HG03280 (cell line): ENCODE data around the gene CPA1.

Source experiments
- ATAC-seq: cut with Tn5 transposase; IDR thresholded peaks from one replicate; pipeline ENCODE4 v1.9.1; 2021; ENCODE audit warnings: mild to moderate bottlenecking, moderate library complexity; ENCODE audit not compliant: unreplicated experiment

The CPA1 gene

DNA sequence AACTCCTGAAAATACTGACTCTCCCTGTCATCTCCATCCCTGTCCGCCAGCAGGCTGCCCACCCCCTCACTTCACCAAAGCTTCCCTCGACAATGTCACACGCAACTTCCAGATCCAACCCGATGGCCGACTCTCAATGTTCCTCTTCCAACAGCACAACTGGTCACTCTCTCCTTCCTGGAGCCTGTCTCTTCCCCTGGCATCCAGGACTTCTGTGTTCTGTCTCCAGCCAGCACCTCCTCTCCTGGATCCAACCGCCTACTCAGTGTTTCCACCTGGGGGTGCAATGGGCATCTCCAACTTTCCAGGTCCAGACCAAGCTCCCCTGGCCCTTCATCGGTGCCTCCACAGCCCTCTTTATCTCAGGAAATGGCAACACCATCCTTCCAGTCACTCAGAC, 27.1 kb upstream of the CPA1 start:
- no peak for ATAC-seq

DNA sequence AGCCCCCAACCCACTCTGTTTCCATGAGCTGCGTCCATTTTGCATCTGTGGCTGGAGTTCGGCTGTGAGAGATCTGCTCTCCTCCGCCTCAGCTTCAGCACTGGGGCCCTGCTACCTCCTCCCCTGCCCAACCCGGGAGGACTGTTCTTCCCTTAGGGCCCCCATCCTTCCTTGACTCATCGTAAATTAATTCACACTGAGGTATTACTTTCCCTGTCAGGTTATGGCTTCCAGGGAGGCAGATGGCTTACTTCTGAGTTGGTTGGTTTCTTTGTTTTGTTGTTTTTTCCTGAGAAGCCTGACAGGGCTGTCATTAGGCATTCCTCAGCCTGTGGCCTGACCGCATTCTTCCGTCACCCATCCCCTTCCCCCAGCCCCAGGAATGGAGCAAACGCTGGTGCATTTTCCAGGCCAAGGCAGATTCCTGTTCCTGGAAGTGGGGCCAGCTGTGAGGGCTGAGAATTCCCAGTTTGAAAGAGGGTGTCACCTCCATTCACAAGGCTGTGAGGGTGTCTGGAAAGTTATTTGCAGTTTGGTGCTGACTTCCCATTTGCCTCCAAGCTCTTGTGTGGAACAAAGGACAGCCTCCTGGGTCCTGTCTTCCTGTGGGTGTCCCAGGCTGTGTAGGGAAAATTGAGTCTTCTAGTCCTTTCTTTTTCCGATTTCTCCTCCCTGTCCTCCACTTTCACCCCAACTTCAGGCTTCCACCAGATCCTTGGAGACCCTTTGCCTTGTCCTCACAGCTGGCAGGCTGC, 24.0 kb upstream of the CPA1 start:
- no peak for ATAC-seq

DNA sequence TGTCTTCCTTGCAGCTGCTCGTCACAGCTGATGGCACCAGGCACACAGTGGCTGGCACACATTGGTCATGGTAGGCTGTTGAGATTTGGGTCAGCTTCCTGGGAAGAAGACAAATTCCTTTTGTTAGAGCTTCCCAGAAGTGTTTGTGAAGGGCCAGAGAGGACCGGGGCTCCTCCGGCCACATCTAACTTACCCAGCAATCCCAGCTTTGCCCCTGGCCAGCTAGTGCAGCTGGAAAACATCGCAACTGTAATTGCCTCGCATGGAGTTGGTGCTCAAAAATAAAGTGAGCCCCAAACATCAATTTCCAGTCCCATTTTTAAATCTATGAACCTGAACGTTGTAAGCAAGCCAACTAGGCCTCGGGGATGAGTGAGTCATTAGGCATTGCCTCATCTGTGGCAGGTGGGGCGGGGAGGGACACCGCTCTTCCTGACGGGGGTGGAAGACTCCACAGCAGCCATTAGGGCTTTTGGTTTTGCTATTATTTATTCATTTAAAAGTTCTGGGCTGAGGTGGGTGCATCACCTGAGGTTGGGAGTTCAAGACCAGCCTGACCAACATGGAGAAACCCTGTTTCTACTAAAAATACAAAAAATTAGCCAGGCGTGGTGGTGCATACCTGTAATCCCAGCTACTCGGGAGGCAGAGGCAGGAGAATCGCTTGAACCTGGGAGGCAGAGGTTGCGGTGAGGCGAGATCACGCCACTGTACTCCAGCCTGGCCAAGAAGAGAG, 23.2 kb upstream of the CPA1 start:
- ATAC-seq: no peak

DNA sequence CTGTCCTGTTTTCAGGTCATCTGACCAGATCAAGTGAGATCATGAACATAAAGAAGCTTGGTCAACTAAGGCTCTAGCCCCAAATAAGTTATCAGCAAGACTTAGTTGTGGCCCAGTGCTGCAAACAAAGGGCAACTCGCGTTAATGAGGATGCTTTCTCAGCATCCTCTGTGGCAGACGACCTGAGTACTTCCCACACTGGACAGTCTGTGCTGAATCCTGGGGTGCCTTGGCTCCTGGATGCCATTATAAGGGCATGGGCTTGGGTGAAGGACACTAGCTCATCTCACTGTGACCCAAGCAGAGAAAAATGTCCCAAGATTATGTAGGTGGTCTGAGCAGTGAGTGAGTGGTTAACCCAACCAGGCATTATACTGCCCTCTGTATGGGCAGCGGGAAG, 21.8 kb upstream of the CPA1 start:
- no peak for ATAC-seq

DNA sequence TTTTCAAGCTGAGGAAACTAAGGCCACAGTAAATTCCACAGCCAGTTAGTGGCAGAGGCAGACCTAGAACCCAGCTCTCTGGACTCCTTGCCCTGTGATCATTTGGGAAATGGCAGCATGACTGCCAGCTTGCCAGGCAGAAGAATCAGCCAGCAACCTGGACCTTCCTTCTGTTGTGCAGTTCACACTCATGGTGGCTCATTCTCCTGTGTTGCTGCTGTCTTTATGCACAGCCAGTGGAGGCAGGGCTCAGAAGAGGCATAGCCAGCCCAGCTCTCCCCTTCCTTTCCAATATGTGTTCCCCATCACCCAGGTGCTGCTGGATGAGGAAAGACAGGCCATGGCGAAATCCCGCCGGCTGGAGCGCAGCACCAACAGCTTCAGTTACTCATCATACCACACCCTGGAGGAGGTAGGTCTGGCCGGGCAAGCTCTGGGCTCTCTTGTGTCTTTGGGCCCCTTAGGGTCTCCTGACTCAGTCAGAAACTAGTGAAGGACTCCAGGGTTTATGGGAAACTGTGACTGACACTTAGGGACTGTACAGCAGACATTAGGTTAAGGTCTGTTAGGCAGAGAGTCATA, 20.9 kb upstream of the CPA1 start:
- ATAC-seq: no peak

DNA sequence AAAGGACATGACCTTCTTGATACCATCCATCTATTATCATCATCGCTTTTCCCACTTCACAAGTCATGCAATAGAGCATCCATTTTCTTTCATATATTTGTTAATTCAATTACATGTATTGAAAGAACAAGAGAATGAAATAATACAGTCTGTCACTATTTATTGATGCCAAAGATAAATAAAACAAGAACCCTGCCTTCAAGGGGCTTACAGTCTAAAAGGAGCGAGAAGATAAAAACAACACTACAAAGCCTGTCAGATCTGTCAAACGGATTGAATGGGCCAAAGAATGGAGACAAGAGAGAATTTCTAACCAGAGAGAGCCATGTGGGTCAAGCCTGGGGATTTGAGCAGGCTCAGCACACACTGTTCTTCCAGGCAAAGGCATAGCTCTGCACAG, 19.8 kb upstream of the CPA1 start:
- ATAC-seq: no peak

DNA sequence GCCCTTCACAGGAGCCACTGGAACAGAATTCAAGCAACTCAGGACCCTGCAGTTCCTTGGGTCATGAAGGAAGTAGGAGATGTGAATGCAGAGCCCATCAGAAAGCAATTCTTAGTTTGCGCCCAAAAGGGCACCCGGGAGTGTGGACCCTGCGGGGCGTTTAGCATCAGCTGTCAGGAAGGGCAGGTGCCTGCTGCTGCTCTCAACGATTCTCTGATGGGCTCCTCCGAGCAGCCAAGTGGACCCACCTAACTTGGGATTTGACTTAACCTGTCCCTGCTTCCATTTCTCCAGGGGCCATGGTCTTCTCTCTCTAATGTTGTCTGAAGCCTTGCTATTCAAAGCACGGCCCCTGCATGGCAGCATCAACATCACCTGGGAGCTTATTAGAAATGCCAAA, 18.6 kb upstream of the CPA1 start:
- no peak for ATAC-seq

DNA sequence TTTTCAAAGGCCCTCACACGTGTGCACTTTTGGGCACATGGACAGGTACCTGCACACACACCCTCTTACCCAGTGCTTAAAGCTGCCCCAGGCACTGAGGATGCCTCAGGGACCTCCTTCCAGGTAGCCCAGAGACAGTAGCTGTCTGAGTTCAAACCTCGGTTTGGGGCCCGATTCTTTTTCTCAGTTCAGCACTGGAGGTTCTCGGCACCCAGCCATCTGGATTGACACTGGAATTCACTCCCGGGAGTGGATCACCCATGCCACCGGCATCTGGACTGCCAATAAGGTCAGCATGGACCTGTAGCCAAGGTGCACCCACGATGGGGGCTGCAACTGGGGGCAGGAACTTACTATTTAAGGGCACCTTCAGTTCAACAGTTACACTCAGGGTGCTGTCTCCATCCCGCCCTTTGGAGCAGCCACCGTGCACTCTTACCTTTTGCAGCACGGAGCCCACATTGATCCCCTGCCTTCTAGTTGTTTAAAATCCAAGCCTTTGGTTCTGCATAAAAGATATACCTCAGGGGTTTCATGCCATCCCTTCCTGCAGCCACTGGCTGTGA, 18.0 kb upstream of the CPA1 start:
- ATAC-seq: no peak

DNA sequence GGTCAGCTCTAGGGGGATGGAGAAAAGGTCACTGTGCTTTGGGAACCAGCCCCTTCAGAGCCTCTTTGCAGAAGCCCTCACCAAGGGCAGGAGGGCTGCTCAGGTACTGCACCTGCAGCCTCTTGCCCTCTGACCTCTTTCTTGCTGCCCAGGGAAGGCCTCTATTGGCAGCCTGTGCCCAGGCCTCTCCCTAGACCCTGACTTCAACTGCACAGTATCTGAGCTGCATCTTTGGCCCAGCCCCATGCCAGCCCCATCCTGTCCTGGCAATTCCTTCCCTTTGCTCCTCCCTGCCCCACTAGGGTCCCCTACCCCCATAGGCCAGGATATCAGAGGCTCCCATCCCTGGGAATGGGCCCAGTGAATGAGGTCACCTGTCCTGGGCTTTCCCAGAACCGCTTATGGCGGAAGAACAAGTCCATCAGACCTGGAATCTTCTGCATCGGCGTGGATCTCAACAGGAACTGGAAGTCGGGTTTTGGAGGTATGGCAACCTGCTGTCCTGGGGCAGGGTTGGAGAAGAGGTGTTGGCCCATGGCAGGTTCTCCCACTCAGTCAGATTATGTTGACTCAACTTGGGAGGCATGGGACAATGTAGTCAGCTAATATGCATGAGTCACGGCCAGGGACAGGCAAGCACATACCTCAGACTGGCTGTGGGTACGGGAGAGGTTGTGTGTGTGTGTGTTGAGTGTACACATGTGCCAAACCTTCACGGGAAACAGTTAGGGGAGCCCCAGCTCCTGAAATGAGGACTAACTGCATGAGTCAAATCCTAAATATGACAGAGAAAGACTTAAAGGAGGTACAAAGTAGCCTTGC, 17.1 kb upstream of the CPA1 start:
- no peak for ATAC-seq

DNA sequence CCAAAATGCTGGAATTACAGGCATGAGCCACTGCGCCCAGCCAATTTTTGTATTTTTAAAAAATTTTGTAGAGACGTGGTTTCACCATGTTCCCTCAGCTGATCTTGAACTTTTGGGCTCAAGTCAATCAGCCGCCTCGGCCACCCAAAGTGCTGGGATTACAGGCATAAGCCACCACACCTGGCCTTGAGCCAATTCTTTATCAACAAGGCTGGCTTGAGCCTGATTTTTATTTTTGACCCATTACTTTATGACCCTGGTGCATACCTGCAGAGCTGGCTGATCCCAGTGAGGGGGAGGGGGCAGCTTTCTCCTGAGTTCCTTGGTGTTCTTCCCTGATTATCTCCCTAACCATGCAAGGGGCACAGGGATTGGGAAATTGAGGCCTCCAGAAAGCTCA, 15.8 kb upstream of the CPA1 start:
- ATAC-seq: no peak

DNA sequence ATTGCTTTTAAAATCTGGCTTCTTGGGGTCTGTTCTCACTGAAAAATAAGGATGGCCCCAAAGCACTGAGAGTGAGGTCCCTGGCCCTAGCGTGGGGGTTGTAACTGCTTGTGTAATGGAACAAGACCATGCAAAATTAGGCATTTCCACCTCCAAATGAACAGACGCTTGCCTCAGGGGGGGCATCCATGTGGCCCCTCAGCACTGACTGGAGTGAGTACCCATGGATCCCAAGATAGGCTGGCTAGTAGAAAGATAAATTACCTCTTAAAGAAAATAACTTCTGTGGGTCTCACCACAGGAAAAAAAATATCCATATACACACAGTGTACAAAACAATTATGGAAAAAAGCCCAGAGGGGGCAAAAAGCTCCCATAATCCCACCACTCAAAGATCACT, 15.2 kb upstream of the CPA1 start:
- ATAC-seq: no peak

DNA sequence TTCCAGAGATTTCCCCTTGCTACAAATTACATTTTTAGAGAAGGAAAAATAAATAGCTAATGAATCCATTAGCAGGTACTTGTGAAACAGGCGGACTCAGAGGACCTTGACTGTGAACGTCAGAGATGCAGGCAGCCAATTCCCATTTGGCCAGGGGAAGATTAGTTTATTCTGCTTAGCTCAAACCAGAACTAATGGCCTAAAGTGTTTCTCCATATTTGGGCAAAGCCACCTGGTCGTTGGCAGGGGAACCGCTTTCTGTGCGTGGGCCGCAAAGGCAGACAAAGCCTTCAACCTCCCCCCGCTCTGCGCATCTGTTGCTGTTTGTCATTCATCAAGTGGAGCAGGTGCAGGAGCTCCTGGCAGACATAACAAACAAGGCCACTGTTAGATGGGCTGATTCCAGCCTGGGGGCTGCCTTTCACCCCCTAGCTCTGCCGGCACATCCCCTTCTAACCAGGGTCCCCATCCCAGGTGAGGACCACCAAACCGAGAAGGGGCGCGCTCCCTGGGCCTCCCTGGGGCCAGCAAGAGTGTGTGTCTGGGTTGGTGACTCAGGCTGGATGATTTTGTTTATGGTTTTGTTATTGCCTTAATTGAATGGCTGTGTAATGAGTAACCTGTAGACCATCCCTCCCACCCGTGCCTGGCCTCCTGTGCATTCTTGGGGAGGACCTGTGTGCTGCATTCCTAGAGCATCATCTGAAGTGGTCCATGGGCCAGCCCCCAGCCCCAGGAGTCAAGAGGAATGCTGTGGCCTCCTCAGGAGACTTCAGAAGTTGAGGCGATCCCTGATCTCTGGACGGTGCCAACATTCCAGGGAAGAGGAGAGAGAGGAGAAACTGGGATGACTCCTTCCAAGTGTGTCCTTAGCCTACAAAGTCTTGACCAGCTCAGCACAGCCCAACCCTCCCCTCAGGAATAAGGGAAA, 14.5 kb upstream of the CPA1 start:
- ATAC-seq: no peak

DNA sequence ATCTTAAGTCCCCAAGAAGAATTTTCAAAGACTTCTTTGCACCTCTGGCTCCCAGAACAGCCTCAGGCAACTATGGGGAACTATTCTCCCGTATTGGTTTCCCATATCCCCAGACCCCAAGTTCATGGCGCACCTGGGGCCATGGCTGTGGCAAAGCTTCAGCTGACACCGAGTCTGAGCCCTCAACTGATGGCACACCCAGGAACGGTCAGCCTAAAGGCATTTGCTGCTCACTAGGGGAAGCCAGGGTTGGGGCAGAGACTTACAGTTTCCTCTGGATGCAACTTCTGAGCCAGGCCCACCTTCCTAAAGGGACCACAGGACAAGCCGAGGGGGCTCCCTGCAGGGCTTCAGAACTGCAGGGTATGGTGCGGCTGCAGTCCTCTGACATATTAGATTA, 13.7 kb upstream of the CPA1 start:
- ATAC-seq: no peak

DNA sequence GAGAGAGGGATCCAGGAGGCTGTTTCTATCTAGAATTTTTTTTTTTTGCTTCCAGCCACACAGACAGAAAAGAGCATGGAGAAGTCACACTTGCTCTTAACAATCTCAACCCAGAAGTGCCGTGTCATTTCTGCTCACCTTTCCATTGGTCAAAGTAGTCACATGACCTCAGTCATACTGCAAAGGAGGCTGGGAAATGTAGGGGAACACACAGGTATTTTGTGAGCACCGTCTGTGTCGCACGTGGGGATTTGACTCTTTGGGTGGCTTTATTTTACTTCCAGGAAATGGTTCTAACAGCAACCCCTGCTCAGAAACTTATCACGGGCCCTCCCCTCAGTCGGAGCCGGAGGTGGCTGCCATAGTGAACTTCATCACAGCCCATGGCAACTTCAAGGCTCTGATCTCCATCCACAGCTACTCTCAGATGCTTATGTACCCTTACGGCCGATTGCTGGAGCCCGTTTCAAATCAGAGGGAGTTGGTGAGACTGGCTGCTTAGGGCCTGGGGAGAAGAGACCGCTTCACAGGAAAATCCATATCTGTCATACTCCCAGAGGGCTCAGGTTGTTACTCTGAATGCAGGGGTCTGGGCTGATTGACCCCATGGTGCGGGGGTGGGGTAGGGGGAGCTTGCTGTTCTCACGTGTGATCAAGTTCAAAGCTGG, 13.1 kb upstream of the CPA1 start:
- ATAC-seq: no peak

DNA sequence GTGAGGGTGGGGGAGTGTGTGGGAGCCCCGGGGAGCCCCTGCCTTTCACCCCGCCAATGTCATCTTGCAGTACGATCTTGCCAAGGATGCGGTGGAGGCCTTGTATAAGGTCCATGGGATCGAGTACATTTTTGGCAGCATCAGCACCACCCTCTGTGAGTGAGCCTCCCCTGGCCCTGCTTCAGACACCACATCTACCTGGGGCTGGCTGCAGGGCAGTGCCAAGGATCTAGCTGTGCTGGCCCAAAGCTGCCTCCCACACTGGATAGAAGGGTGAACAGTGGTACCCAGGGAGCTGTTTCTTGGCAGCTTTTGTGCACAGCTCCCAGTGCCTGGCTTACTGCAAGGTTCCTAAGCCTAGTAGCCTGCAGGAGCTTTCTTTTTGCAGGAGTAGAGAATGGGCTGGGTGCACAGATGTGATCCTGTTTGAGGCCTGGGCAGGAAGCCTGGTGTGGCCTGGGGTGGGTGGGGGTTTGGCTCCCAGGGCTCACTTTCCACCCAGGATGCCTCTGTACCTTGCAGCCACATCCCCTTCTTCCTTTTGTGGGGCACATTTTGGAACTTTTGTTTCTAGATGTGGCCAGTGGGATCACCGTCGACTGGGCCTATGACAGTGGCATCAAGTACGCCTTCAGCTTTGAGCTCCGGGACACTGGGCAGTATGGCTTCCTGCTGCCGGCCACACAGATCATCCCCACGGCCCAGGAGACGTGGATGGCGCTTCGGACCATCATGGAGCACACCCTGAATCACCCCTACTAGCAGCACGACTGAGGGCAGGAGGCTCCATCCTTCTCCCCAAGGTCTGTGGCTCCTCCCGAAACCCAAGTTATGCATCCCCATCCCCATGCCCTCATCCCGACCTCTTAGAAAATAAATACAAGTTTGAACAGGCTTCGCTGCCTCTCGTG, 12.2 kb upstream of the CPA1 start:
- ATAC-seq: no peak

DNA sequence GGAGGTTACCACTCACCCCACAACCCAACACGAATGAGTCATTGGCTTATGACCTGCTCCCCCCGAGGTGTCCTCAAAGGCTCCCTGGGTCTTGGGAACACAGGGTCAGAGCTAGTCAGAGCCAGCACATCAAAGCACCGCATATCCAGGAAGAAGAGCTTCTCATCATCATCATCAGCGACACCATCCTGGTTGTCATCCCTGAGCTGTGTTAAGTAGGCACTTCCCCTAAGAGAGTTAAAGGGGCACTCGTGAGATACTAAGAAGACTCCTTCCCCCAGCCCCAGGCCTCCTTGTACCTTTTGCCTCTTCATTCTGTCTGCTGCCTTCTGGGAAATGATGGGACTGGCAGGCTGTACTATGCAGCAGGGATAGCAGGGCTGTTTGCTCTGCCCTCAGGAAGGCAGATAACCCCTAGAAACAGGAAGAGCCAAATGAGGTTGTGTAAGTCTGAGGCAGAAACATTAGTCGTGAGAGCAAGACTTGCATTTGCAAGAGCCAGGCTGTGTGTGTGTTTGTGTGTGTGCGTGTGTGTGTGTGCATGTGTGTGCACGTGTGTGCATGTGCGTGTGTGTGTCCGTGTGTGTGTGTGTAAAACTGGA, 11.1 kb upstream of the CPA1 start:
- no peak for ATAC-seq

DNA sequence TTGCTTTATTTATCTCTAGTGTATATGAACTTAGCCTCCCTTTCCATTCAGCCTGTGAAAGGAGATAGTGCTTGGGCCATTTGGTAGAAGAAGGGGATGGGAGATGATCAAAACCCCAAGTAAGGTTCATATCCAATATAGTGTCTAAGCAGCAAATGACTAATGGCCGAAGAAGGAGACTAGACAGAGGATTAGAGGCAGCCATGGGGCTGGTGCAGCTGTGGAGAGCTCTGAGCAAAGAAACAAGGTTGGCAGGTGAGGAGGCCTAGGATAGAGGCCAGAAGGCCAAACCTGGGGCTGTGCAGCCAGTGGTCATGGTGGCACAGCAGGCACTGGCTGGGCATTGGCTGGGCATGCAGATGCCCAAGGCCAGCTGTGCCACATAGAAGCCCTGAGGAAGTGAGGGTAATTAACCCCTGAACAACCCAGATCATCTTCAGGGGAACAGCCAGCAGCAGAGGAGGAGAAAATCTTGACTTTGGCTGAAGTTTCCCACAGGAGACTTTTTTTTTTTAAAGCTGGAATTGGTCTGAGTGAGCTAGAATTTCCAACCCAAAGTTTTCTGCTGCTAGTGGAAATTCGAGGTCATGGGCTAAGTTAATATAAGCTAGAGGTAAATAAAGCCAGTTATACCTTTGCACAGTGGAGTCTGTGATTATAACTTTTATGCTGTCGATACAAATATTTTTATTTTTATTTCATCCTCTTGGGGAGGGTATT, 10.3 kb upstream of the CPA1 start:
- no peak for ATAC-seq
